CD4-positive, alpha-beta T cell (primary cell): Measurements from ENCODE around the gene GPC1. TPM values are rescaled to one million over a fixed set of nuclear protein-coding genes. Genes with fewer than 3 reads are reported as not detected.

ENCODE experiments used
- ATAC-seq: fragments of 200-7000 bp; cut with Tn5 transposase; one replicate; pipeline ENCODE4 v1.10.0; 2022; ENCODE audit warnings: mild to moderate bottlenecking; ENCODE audit not compliant: poor library complexity
- CTCF ChIA-PET: fragments of 350-600 bp; sonication (Branson Sonifier 250); formaldehyde crosslinking; loops from one replicate; lab custom pipeline; 2021; ENCODE audit warnings: antibody characterized with exemption, inconsistent platforms; lab: Charles Lee
- POLR2A ChIA-PET: fragments of 350-600 bp; sonication (Branson Sonifier 250); formaldehyde crosslinking; loops from one replicate; lab custom pipeline; 2021; ENCODE audit warnings: antibody characterized with exemption, inconsistent platforms; lab: Charles Lee
- DNase-seq, 14 experiments: peaks; one replicate each; pipeline ENCODE4 v3.0.0-alpha.2; 2013 to 2020; ENCODE audit warnings: mixed read lengths in 2 of 14
- H3K27ac ChIP-seq, 2 donors: one replicate each; pipeline versions ENCODE4 v1.5.1 to v1.7.0; 2013; ENCODE audit warnings: low read length in 2 of 2, low read depth in 1 of 2, mild to moderate bottlenecking in 1 of 2
- H3K27me3 ChIP-seq, 2 experiments: 1 replicate in 1 of 2; 2 replicates in 1 of 2; pipeline versions ENCODE4 v1.6.1 to v1.7.0; 2013; ENCODE audit warnings: low read length in 2 of 2, control low read depth in 1 of 2, mild to moderate bottlenecking in 1 of 2, moderate library complexity in 1 of 2; ENCODE audit not compliant: insufficient read depth in 2 of 2, control insufficient read depth in 1 of 2
- H3K36me3 ChIP-seq: one replicate; pipeline ENCODE4 v1.6.1; 2013; ENCODE audit warnings: low read length, control low read depth; ENCODE audit not compliant: insufficient read depth
- H3K4me1 ChIP-seq: one replicate; pipeline ENCODE4 v1.6.1; 2013; ENCODE audit warnings: low read length, control low read depth; ENCODE audit not compliant: insufficient read depth
- H3K4me3 ChIP-seq: one replicate; pipeline ENCODE4 v1.5.1; 2013; ENCODE audit warnings: mild to moderate bottlenecking, low read length, moderate library complexity
- H3K9me3 ChIP-seq, 2 experiments: 1 replicate in 1 of 2; 2 replicates in 1 of 2; pipeline versions ENCODE4 v1.6.1 to v1.7.0; 2013; ENCODE audit warnings: low read length in 2 of 2, mild to moderate bottlenecking in 2 of 2, control low read depth in 1 of 2, moderate library complexity in 1 of 2; ENCODE audit not compliant: control insufficient read depth in 1 of 2, insufficient read depth in 1 of 2
- H3K27ac Mint-ChIP-seq: one replicate; pipeline ENCODE4 v1.8.0; 2020; ENCODE audit warnings: mixed read lengths
- H3K27me3 Mint-ChIP-seq: one replicate; pipeline ENCODE4 v1.8.0; 2021; ENCODE audit warnings: mixed read lengths
- H3K36me3 Mint-ChIP-seq: one replicate; pipeline ENCODE4 v1.8.0; 2021; ENCODE audit warnings: low read depth, mixed read lengths
- H3K4me1 Mint-ChIP-seq: one replicate; pipeline ENCODE4 v1.8.0; 2021; ENCODE audit warnings: low read depth, mixed read lengths
- H3K4me3 Mint-ChIP-seq: one replicate; pipeline ENCODE4 v1.8.0; 2020; ENCODE audit warnings: mild to moderate bottlenecking, mixed read lengths
- H3K9me3 Mint-ChIP-seq: one replicate; pipeline ENCODE4 v1.8.0; 2020; ENCODE audit warnings: mixed read lengths
- intact Hi-C, 2 experiments: fragments of 100-400 bp; cut with DNase I in 1 of 2; cut with micrococcal nuclease in 1 of 2; formaldehyde crosslinking; loops; one replicate each; pipeline versions ENCODE4 v1.15.1 to v1.9.0; 2023 to 2025; cut with DNase I, micrococcal nuclease
- total RNA-seq, 174 experiments: library from RNA in 2 of 174; stranded (reverse) in 2 of 174; gene quantifications; one replicate each; pipeline ENCODE4 v1.2.3 and lab custom pipeline; 2021 to 2026
- TF ChIP-seq, protein P1 (sequence below): fragments of 200-600 bp; IDR thresholded peaks from one replicate; pipeline ENCODE4 v1.8.0; 2022; ENCODE audit warnings: antibody characterized with exemption, mild to moderate bottlenecking

The GPC1 gene
- total RNA-seq, 2 experiments from 2014 or later: 0.58 to 0.98 TPM

DNA sequence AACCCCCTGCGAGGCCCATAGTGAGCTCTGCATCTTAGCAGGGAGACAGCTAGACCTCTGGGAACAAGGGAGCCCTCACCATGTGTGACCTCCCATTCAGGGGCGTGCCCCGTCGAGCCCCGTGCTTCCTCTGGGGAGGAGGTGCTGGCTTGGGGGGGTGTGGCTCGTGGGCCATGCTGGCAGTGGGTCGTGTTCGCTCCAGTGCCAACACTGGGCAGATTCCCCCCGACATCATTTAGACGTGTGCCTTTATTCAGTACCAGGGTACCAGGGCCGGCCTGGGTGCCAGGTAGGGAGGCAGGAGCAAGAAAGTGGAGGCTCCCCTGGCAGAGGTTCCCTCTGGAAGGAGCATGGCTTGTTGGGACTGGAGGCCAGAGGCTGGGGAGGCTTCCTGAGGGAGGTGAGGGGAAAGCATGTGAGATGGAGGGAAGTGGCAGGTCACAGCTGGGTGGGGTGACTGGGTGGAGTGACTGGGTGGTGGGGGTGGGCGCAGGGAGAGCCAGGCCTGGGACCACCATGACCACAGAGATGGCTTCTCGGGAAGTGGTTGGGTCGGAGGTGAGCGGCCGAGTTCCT, 15.2 kb downstream of the GPC1 start:
- no peaks in the 10 kb centered on the region for H3K9me3 Mint-ChIP-seq
- no peaks in the 10 kb centered on the region for H3K36me3 Mint-ChIP-seq
- H3K27me3 ChIP-seq: peaks cover 40 to 46% of the 10 kb centered on the region in 2 experiments
- DNase-seq (no peak), ATAC-seq (no peak)
- H3K27ac ChIP-seq: no peak overlapping the region
- H3K36me3 ChIP-seq: no peaks in the 10 kb centered on the region
- no peak overlapping the region for H3K4me3 ChIP-seq
- CTCF ChIA-PET: no interaction called here
- peaks cover 16% of the 10 kb centered on the region for H3K4me1 Mint-ChIP-seq
- H3K4me3 Mint-ChIP-seq: peak overlapping the region; percentile 25
- TF ChIP-seq, protein P1, sequence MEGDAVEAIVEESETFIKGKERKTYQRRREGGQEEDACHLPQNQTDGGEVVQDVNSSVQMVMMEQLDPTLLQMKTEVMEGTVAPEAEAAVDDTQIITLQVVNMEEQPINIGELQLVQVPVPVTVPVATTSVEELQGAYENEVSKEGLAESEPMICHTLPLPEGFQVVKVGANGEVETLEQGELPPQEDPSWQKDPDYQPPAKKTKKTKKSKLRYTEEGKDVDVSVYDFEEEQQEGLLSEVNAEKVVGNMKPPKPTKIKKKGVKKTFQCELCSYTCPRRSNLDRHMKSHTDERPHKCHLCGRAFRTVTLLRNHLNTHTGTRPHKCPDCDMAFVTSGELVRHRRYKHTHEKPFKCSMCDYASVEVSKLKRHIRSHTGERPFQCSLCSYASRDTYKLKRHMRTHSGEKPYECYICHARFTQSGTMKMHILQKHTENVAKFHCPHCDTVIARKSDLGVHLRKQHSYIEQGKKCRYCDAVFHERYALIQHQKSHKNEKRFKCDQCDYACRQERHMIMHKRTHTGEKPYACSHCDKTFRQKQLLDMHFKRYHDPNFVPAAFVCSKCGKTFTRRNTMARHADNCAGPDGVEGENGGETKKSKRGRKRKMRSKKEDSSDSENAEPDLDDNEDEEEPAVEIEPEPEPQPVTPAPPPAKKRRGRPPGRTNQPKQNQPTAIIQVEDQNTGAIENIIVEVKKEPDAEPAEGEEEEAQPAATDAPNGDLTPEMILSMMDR: no peak
- POLR2A ChIA-PET: no interaction called here
- H3K9me3 ChIP-seq: peaks cover 0 to 21% of the 10 kb centered on the region in 2 experiments
- H3K27me3 Mint-ChIP-seq: peaks cover 47% of the 10 kb centered on the region
- intact Hi-C loops: no loop called here
- H3K27ac Mint-ChIP-seq: no peak overlapping the region
- H3K4me1 ChIP-seq: peaks cover 21% of the 10 kb centered on the region

DNA sequence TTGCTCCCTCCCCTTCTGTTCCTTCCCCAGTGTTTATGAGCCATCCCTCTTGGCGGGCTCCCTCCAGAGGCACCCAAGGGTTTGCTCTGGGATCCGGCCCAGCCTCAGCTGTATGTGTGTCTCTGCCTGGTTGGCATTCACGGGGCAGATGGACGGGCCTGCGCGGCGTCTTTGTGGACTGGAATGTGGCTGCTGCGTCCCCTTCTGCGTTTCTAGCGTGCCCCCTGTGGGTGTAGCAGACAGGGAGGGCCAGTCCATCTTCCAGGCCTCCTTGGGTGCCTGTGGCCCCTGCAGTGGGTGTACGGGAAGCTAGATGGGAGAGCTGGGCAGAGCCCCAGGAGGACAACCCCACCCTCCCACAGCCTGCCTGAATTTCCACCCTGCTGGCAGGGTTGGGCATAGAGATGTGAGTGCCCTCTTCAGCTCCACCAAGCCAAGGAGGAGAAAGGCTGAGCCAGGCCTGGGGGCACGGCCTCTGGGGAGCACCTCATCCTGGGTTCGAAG, 15.7 kb downstream of the GPC1 start:
- intact Hi-C loops: no loop called here
- Histone ChIP-seq H3K4me3 (no peak overlapping the region), H3K9me3 (peaks cover 0 to 21% of the 10 kb centered on the region in 2 experiments), H3K4me1 (peaks cover 21% of the 10 kb centered on the region), H3K27me3 (peaks cover 40 to 49% of the 10 kb centered on the region in 2 experiments), H3K27ac (no peak overlapping the region), H3K36me3 (no peaks in the 10 kb centered on the region)
- Mint-ChIP-seq H3K4me3 (peak overlapping the region; percentile 25), H3K27ac (no peak overlapping the region), H3K27me3 (peaks cover 43% of the 10 kb centered on the region), H3K4me1 (peaks cover 16% of the 10 kb centered on the region), H3K36me3 (no peaks in the 10 kb centered on the region), H3K9me3 (no peaks in the 10 kb centered on the region)
- CTCF ChIA-PET: no interaction called here
- DNase-seq: no peak
- TF ChIP-seq, protein P1: no peak
- ATAC-seq: no peak
- POLR2A ChIA-PET: no interaction called here

DNA sequence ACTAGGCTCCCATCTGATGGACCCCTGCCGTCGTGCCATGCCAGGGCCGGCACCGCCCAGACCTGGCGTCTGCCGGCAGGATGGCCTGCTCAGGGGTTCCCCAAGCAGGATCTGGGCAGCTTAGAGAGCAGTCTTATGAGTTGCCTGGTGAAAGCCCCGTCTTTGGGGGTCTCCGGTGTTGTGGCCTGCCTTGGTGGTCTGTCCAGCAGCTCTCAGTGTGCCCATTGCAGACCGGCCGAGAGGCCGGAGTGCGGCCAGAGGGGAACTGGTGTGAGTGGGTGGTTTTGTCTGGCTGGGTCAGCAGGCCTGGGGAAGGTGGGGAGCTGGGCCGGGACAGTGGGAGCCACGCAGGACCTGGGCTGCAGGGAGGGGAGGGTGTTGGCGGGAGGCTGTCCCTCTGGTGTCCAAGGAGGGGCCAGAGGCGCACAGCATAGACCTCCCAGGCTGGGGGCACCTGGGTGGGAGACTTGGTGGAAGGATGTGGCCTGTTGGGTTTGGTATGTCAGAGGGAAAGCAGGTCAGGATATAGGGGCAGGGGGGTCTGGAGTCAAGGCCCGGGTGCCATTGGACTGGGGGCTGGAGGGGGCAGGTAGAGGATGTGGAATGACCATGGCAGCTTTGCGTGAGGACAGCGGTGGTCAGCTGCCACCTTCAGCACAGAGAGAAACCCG, 16.5 kb downstream of the GPC1 start:
- Mint-ChIP-seq H3K27ac (no peak overlapping the region), H3K36me3 (no peaks in the 10 kb centered on the region), H3K4me3 (peak overlapping the region; percentile 85), H3K27me3 (peaks cover 49% of the 10 kb centered on the region), H3K4me1 (peaks cover 16% of the 10 kb centered on the region), H3K9me3 (no peaks in the 10 kb centered on the region)
- Histone ChIP-seq H3K4me3 (no peak overlapping the region), H3K4me1 (peaks cover 21% of the 10 kb centered on the region), H3K27ac (no peak overlapping the region), H3K36me3 (no peaks in the 10 kb centered on the region), H3K9me3 (peaks cover 0 to 28% of the 10 kb centered on the region in 2 experiments), H3K27me3 (peaks cover 40 to 57% of the 10 kb centered on the region in 2 experiments)
- POLR2A ChIA-PET: no interaction called here
- intact Hi-C loops: no loop called here
- DNase-seq (no peak), ATAC-seq (no peak)
- CTCF ChIA-PET: no interaction called here
- TF ChIP-seq, protein P1: no peak
